Immature natural killer cell (primary cell): ENCODE results near the gene APOBEC2. TPM values are rescaled to one million over a fixed set of nuclear protein-coding genes. Genes with fewer than 3 reads are reported as not detected.
"Not testable (repeated sequence)": the region's sequence is repeated elsewhere in the genome, so short reads cannot be mapped to it uniquely, and the experiment has no call there.

Experiments
- DNase-seq, 3 donors: peaks; one replicate each; pipeline ENCODE4 v3.0.0; 2022; ENCODE audit warnings: mixed read lengths in 1 of 3
- H3K27ac Mint-ChIP-seq, 6 donors: one replicate each; pipeline ENCODE4 v1.8.0; 2020; ENCODE audit warnings: mixed read lengths in 6 of 6, mild to moderate bottlenecking in 5 of 6, inconsistent platforms in 4 of 6, moderate library complexity in 3 of 6
- H3K27me3 Mint-ChIP-seq, 3 donors: one replicate each; pipeline ENCODE4 v1.8.0; 2020 to 2021; ENCODE audit warnings: low read depth in 3 of 3, mild to moderate bottlenecking in 3 of 3, mixed read lengths in 3 of 3, moderate library complexity in 3 of 3, inconsistent platforms in 1 of 3
- H3K36me3 Mint-ChIP-seq, 3 donors: one replicate each; pipeline ENCODE4 v1.8.0; 2020; ENCODE audit warnings: mixed read lengths in 3 of 3, inconsistent platforms in 2 of 3, mild to moderate bottlenecking in 2 of 3
- H3K4me1 Mint-ChIP-seq, 2 donors: one replicate each; pipeline ENCODE4 v1.8.0; 2020; ENCODE audit warnings: inconsistent platforms in 2 of 2, mild to moderate bottlenecking in 2 of 2, mixed read lengths in 2 of 2, moderate library complexity in 1 of 2
- H3K4me3 Mint-ChIP-seq, 5 donors: one replicate each; pipeline ENCODE4 v1.8.0; 2020; ENCODE audit warnings: mild to moderate bottlenecking in 5 of 5, mixed read lengths in 5 of 5, inconsistent platforms in 3 of 5, moderate library complexity in 3 of 5
- H3K9me3 Mint-ChIP-seq, 6 donors: one replicate each; pipeline ENCODE4 v1.8.0; 2020; ENCODE audit warnings: mild to moderate bottlenecking in 6 of 6, mixed read lengths in 6 of 6, inconsistent platforms in 4 of 6, moderate library complexity in 3 of 6
- polyA plus RNA-seq, 3 donors: library from polyadenylated mRNA; unstranded; fragments of 300-500 nt; fragmentation: Illumina TruSeq; gene quantifications; one replicate each; pipeline ENCODE4 v1.2.3, GENCODE V29; 2021

APOBEC2 gene
- under 1 TPM in 1 of 3 donors, not detected in 2; 0.50 TPM for polyA plus RNA-seq

GRCh38 chr6:41053041-41053440 lies at the start of gene APOBEC2:
Gene APOBEC2 (plus strand): TSS chr6:41053202. CDS start chr6:41053348, 146 bp downstream.
- Mint-ChIP-seq H3K36me3 (peaks cover 4 to 8% (median 4%) of the 10 kb centered on the region in 3 donors), H3K4me3 (peak within 1 kb of the TSS in 4 of 5 donors; percentile 0 to 37 (median 16)), H3K27me3 (peaks cover 2 to 4% (median 3%) of the 10 kb centered on the region in 3 donors), H3K27ac (peak within 1 kb of the TSS in 5 of 6 donors; percentile 8 to 70 (median 36)), H3K9me3 (no peaks in the 10 kb centered on the region), H3K4me1 (peaks cover 23 to 26% of the 10 kb centered on the region in 2 donors)
- no peak for DNase-seq

GRCh38 chr6:41006217-41006616 lies 46.8 kb upstream of the APOBEC2 start:
- not testable (repeated sequence) for H3K9me3 Mint-ChIP-seq, H3K27me3 Mint-ChIP-seq, H3K36me3 Mint-ChIP-seq, H3K4me3 Mint-ChIP-seq, H3K4me1 Mint-ChIP-seq
- H3K27ac Mint-ChIP-seq = peak overlapping the region in 1 of 6 donors; percentile 63
- peak; percentile 53 to 63 (median 58) for DNase-seq

GRCh38 chr6:41006980-41007379 lies 46.0 kb upstream of the APOBEC2 start:
- H3K36me3 Mint-ChIP-seq, H3K27ac Mint-ChIP-seq, DNase-seq, H3K4me1 Mint-ChIP-seq, H3K27me3 Mint-ChIP-seq, H3K9me3 Mint-ChIP-seq, H3K4me3 Mint-ChIP-seq: not testable (repeated sequence)

GRCh38 chr6:41008011-41008410 lies 45.0 kb upstream of the APOBEC2 start:
- H3K4me3 Mint-ChIP-seq = no peak overlapping the region
- H3K27me3 Mint-ChIP-seq = peaks cover 2 to 6% (median 4%) of the 10 kb centered on the region in 3 donors
- H3K27ac Mint-ChIP-seq = no peak overlapping the region
- H3K9me3 Mint-ChIP-seq = no peaks in the 10 kb centered on the region
- H3K4me1 Mint-ChIP-seq = no peaks in the 10 kb centered on the region
- no peak for DNase-seq
- H3K36me3 Mint-ChIP-seq = peaks cover 0 to 8% (median 0%) of the 10 kb centered on the region in 3 donors

GRCh38 chr6:41009669-41010068 lies 43.3 kb upstream of the APOBEC2 start:
- Mint-ChIP-seq H3K36me3 (peaks cover 0 to 8% (median 0%) of the 10 kb centered on the region in 3 donors), H3K4me1 (no peaks in the 10 kb centered on the region), H3K27me3 (peaks cover 0 to 2% (median 0%) of the 10 kb centered on the region in 3 donors), H3K4me3 (no peak overlapping the region), H3K9me3 (no peaks in the 10 kb centered on the region), H3K27ac (no peak overlapping the region)
- DNase-seq = no peak

GRCh38 chr6:41011673-41012072 lies 41.3 kb upstream of the APOBEC2 start:
- peaks cover 0 to 3% (median 0%) of the 10 kb centered on the region in 3 donors for H3K27me3 Mint-ChIP-seq
- no peak overlapping the region for H3K27ac Mint-ChIP-seq
- DNase-seq = no peak
- peaks cover 0 to 8% (median 0%) of the 10 kb centered on the region in 3 donors for H3K36me3 Mint-ChIP-seq
- no peak overlapping the region for H3K4me3 Mint-ChIP-seq
- H3K9me3 Mint-ChIP-seq = no peaks in the 10 kb centered on the region
- no peaks in the 10 kb centered on the region for H3K4me1 Mint-ChIP-seq

DNA sequence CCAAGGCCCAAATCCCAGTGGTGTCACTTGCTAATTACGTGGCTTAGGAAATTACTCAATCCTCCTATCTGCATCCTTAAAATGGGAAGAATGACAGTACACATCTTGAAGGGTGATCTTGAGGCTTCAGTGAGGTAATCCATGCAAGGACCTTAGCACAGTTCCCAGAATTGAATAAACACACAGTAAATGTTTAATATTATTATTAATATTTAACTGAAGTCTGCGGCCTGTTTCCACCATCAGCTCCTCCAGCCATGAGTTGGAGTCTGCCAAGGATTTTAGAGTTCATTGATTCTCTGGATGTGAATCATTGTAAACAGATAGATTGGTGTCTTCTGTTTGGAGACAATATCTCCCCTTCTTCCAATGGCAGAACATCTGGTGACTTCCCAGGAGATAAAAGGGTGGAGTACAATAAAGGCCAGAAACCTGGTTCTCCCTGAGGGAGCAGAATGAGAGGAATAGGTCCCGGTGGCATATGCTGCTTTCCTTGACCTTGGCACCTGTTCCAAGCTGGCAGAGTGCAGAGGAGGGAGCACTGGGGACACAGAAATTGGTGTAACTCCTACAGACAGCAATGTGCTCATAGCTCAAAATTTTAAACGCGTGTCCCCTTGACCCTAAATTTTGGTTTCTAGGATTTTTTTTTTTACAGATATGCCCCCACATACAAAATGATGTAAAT lies 39.4 kb upstream of the APOBEC2 start:
- Mint-ChIP-seq H3K4me1 (no peaks in the 10 kb centered on the region), H3K27me3 (peaks cover 0 to 5% (median 3%) of the 10 kb centered on the region in 3 donors), H3K27ac (no peak overlapping the region), H3K36me3 (peaks cover 0 to 8% (median 0%) of the 10 kb centered on the region in 3 donors), H3K4me3 (no peak overlapping the region), H3K9me3 (no peaks in the 10 kb centered on the region)
- no peak for DNase-seq

DNA sequence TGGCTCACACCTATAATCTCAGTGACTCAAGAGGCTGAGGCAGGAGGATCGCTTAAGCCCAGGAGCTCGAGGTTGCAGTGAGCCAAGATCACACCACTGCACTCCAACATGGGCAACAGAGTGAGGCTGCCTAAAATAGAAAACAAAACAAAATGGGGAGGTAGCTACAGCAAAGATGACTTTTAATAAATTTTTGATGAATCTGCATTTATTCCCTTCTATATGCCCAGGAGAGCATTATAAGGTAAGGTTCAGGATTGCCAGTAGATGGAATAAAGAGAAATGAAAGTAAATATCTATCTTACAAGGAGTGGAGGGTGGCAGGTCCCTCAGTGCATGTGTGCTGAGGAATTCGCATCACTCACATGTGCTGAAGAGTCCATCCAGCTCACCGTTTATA lies 38.2 kb upstream of the APOBEC2 start:
- Mint-ChIP-seq H3K27me3 (peaks cover 0 to 5% (median 5%) of the 10 kb centered on the region in 3 donors), H3K36me3 (peaks cover 0 to 8% (median 0%) of the 10 kb centered on the region in 3 donors), H3K4me3 (no peak overlapping the region), H3K9me3 (no peaks in the 10 kb centered on the region), H3K27ac (no peak overlapping the region), H3K4me1 (no peaks in the 10 kb centered on the region)
- no peak for DNase-seq

DNA sequence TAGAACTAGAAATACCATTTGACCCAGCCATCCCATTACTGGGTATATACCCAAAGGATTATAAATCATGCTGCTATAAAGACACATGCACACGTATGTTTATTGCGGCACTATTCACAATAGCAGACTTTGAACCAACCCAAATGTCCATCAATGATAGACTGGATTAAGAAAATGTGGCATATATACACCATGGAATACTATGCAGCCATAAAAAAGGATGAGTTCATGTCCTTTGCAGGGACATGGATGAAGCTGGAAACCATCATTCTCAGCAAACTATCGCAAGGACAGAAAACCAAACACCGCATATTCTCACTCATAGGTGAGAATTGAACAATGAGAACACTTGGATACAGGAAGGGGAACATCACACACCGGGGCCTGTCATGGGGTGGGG lies 37.1 kb upstream of the APOBEC2 start:
- H3K36me3 Mint-ChIP-seq, H3K4me3 Mint-ChIP-seq, H3K4me1 Mint-ChIP-seq, H3K9me3 Mint-ChIP-seq, H3K27ac Mint-ChIP-seq, DNase-seq, H3K27me3 Mint-ChIP-seq: not testable (repeated sequence)

GRCh38 chr6:41017663-41018062 lies 35.3 kb upstream of the APOBEC2 start:
- Mint-ChIP-seq H3K4me3 (no peak overlapping the region), H3K4me1 (no peaks in the 10 kb centered on the region), H3K9me3 (no peaks in the 10 kb centered on the region), H3K27me3 (peaks cover 0 to 5% (median 3%) of the 10 kb centered on the region in 3 donors), H3K27ac (no peak overlapping the region), H3K36me3 (peaks cover 0 to 3% (median 0%) of the 10 kb centered on the region in 3 donors)
- DNase-seq = no peak

- Mint-ChIP-seq H3K4me3 (no peak overlapping the region), H3K9me3 (no peaks in the 10 kb centered on the region), H3K27ac (no peak overlapping the region), H3K36me3 (peaks cover 0 to 5% (median 0%) of the 10 kb centered on the region in 3 donors), H3K27me3 (peaks cover 0 to 5% (median 2%) of the 10 kb centered on the region in 3 donors), H3K4me1 (peaks cover 0 to under 1% of the 10 kb centered on the region in 2 donors)
- no peak for DNase-seq
Observed at GRCh38 chr6:41021832-41022231, 31.2 kb upstream of the APOBEC2 start.

GRCh38 chr6:41022294-41022693 lies 30.7 kb upstream of the APOBEC2 start:
- H3K4me3 Mint-ChIP-seq = no peak overlapping the region
- H3K27ac Mint-ChIP-seq = no peak overlapping the region
- H3K27me3 Mint-ChIP-seq = peaks cover 1 to 5% (median 3%) of the 10 kb centered on the region in 3 donors
- no peak for DNase-seq
- H3K9me3 Mint-ChIP-seq = no peaks in the 10 kb centered on the region
- H3K4me1 Mint-ChIP-seq = peaks cover 3 to 5% of the 10 kb centered on the region in 2 donors
- H3K36me3 Mint-ChIP-seq = peaks cover 0 to 5% (median 0%) of the 10 kb centered on the region in 3 donors

- DNase-seq = no peak
- no peaks in the 10 kb centered on the region for H3K9me3 Mint-ChIP-seq
- H3K36me3 Mint-ChIP-seq = peaks cover 0 to 5% (median 0%) of the 10 kb centered on the region in 3 donors
- H3K27ac Mint-ChIP-seq = no peak overlapping the region
- peaks cover 1 to 3% (median 3%) of the 10 kb centered on the region in 3 donors for H3K27me3 Mint-ChIP-seq
- H3K4me3 Mint-ChIP-seq = no peak overlapping the region
- H3K4me1 Mint-ChIP-seq = peaks cover 9 to 13% of the 10 kb centered on the region in 2 donors
Observed at GRCh38 chr6:41023114-41023513, 29.9 kb upstream of the APOBEC2 start.

GRCh38 chr6:41025966-41026530 lies 27.0 kb upstream of the APOBEC2 start:
- H3K36me3 Mint-ChIP-seq = peaks cover 0 to 5% (median 0%) of the 10 kb centered on the region in 3 donors
- H3K4me3 Mint-ChIP-seq = peak overlapping the region in 1 of 5 donors; percentile 21
- H3K27ac Mint-ChIP-seq = peak overlapping the region in 1 of 6 donors; percentile 53
- no peak for DNase-seq
- peaks cover 21 to 25% of the 10 kb centered on the region in 2 donors for H3K4me1 Mint-ChIP-seq
- no peaks in the 10 kb centered on the region for H3K9me3 Mint-ChIP-seq
- peaks cover 0 to 3% (median 3%) of the 10 kb centered on the region in 3 donors for H3K27me3 Mint-ChIP-seq
